ENCODE measurements around the gene FAM168B.

DNA sequence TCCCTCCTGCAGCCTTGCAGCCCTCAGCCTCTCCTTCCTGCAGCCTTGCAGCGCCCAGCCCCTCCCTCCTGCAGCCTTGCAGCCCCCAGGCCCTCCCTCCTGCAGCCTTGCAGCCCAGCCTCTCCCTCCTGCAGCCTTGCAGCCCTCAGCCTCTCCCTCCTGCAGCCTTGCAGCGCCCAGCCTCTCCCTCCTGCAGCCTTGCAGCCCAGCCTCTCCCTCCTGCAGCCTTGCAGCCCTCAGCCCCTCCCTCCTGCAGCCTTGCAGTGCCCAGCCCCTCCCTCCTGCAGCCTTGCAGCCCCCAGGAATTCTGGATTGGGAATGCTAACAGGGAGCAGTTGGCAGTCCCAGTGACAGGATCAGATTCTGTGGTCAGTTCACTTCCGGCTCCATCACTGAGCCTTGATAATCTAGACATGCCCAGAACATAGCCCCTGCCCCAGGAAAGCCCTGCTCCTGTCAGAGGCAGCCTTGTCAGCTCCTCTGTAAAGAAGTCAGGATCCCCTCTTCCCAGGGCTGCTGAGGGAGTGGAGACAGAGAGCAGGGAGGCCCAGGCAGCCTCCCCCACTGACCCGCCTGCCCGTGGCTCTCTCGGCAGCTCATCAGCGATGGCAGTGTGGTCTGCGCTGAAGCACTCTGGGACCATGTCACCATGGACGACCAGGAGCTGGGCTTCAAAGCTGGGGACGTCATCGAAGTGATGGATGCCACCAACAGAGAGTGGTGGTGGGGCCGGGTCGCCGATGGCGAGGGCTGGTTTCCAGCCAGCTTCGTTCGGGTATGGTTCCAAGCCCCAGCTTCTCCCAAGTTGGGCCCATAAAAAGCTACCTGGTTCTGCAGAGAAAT, 54.8 kb downstream of the FAM168B start:
- no peak for TF ChIP-seq POLR2A (IDR thresholded peaks at IDR 0.05)
- TF ChIP-seq, protein P1, sequence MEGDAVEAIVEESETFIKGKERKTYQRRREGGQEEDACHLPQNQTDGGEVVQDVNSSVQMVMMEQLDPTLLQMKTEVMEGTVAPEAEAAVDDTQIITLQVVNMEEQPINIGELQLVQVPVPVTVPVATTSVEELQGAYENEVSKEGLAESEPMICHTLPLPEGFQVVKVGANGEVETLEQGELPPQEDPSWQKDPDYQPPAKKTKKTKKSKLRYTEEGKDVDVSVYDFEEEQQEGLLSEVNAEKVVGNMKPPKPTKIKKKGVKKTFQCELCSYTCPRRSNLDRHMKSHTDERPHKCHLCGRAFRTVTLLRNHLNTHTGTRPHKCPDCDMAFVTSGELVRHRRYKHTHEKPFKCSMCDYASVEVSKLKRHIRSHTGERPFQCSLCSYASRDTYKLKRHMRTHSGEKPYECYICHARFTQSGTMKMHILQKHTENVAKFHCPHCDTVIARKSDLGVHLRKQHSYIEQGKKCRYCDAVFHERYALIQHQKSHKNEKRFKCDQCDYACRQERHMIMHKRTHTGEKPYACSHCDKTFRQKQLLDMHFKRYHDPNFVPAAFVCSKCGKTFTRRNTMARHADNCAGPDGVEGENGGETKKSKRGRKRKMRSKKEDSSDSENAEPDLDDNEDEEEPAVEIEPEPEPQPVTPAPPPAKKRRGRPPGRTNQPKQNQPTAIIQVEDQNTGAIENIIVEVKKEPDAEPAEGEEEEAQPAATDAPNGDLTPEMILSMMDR (IDR thresholded peaks at IDR 0.05), result no peak

All from adrenal gland (tissue), 5 donors.